Astrocyte (in vitro differentiated cells and primary cell): ENCODE results near the gene ZNF609.

Experiments used
- CTCF ChIP-seq: IDR thresholded peaks from 2 replicates; pipeline ENCODE4 v1.5.1; 2011; ENCODE audit warnings: low read depth, mild to moderate bottlenecking, inconsistent platforms, low read length, moderate library complexity; ENCODE audit not compliant: insufficient read depth
- EZH2 ChIP-seq: IDR thresholded peaks from 2 replicates; pipeline ENCODE4 v1.6.1; 2012; ENCODE audit warnings: mild to moderate bottlenecking, low read length, inconsistent platforms; ENCODE audit not compliant: insufficient read depth

- no peak for TF ChIP-seq CTCF
- no peak for TF ChIP-seq EZH2
Measured at GRCh38 chr15:64443016-64443415, 17.4 kb upstream of the ZNF609 start.
